ENCODE measurements around the gene SCGB1A1.

SCGB1A1 gene

GRCh38 chr11:62438641-62439040 lies 19.8 kb downstream of the SCGB1A1 start:
- no peak overlapping the region for H3K4me3 ChIP-seq (ENCODE audit: low read depth, low read length)
- DNase-seq (ENCODE audit: low read depth): no peak
- no peak for TF ChIP-seq CTCF (IDR thresholded peaks at IDR 0.05; ENCODE audit: low read depth, low read length, missing control alignments)

- DNase-seq (ENCODE audit: low read depth): no peak
- no peak for TF ChIP-seq CTCF (IDR thresholded peaks at IDR 0.05; ENCODE audit: low read depth, low read length, missing control alignments)
- H3K4me3 ChIP-seq (ENCODE audit: low read depth, low read length): no peak overlapping the region
Measured at GRCh38 chr11:62439785-62440602, 21.2 kb downstream of the SCGB1A1 start.

- no peak for TF ChIP-seq CTCF (IDR thresholded peaks at IDR 0.05; ENCODE audit: low read depth, low read length, missing control alignments)
- H3K4me3 ChIP-seq (ENCODE audit: low read depth, low read length): no peak overlapping the region; the same call in 1 of the 2 replicates
- DNase-seq (ENCODE audit: low read depth): no peak
Measured at GRCh38 chr11:62443390-62444235, 24.8 kb downstream of the SCGB1A1 start.

- TF ChIP-seq CTCF (IDR thresholded peaks at IDR 0.05; ENCODE audit: low read depth, low read length, missing control alignments): no peak
- H3K4me3 ChIP-seq (ENCODE audit: low read depth, low read length): peak overlapping the region; percentile 38
- no peak for DNase-seq (ENCODE audit: low read depth)
Measured at GRCh38 chr11:62444236-62444833, 25.5 kb downstream of the SCGB1A1 start.

- H3K4me3 ChIP-seq (ENCODE audit: low read depth, low read length): peak overlapping the region; percentile 38; the same call in 1 of the 2 replicates
- DNase-seq (ENCODE audit: low read depth): no peak
- no peak for TF ChIP-seq CTCF (IDR thresholded peaks at IDR 0.05; ENCODE audit: low read depth, low read length, missing control alignments)
Measured at GRCh38 chr11:62444835-62445234, 26.0 kb downstream of the SCGB1A1 start.

- DNase-seq (ENCODE audit: low read depth): no peak
- TF ChIP-seq CTCF (IDR thresholded peaks at IDR 0.05; ENCODE audit: low read depth, low read length, missing control alignments): no peak
- H3K4me3 ChIP-seq (ENCODE audit: low read depth, low read length): no peak overlapping the region
Measured at GRCh38 chr11:62445314-62445740, 26.5 kb downstream of the SCGB1A1 start.

Data from GM12864 (cell line).